HepG2 (cell line): ENCODE results near the gene DPY30. TPM values are rescaled to one million over a fixed set of nuclear protein-coding genes. Genes with fewer than 3 reads are reported as not detected.
A peak's percentile ranks its signal among the peaks of the same experiment; 100 is the strongest.

ENCODE experiments used
- ARNT ChIP-seq: fragments of 450-650 bp; IDR thresholded peaks from 2 replicates; pipeline ENCODE4 v1.6.1; 2017
- FOSL2 ChIP-seq: sonication (generic); formaldehyde crosslinking; IDR thresholded peaks from 2 replicates; pipeline ENCODE4 v1.4.0; 2020; ENCODE audit warnings: missing genetic modification reagents
- FOXK1 ChIP-seq: sonication (generic); formaldehyde crosslinking; IDR thresholded peaks from 2 replicates; pipeline ENCODE4 v1.4.0; 2020; ENCODE audit warnings: low read depth, missing genetic modification reagents, borderline replicate concordance
- HMGXB3 ChIP-seq: sonication (generic); formaldehyde crosslinking; IDR thresholded peaks from 2 replicates; pipeline ENCODE4 v1.4.0; 2020; ENCODE audit warnings: missing genetic modification reagents, borderline replicate concordance
- ISL2 ChIP-seq: sonication (generic); formaldehyde crosslinking; IDR thresholded peaks from 2 replicates; pipeline ENCODE4 v1.5.0; 2020; ENCODE audit warnings: missing genetic modification reagents
- PBX3 ChIP-seq: sonication (generic); formaldehyde crosslinking; IDR thresholded peaks from 2 replicates; pipeline ENCODE4 v1.8.1; 2023; ENCODE audit warnings: missing genetic modification reagents, inconsistent platforms, borderline replicate concordance
- POGK ChIP-seq: sonication (generic); formaldehyde crosslinking; conservative IDR thresholded peaks from 2 replicates; pipeline ENCODE4 v1.8.0; 2022; ENCODE audit warnings: mild to moderate bottlenecking, moderate library complexity, missing genetic modification reagents
- REPIN1 ChIP-seq: sonication (generic); formaldehyde crosslinking; IDR thresholded peaks from 2 replicates; pipeline ENCODE4 v1.8.0; 2022; ENCODE audit warnings: missing genetic modification reagents, low read depth, mild to moderate bottlenecking, borderline replicate concordance
- SIN3A ChIP-seq: IDR thresholded peaks from 2 replicates; pipeline ENCODE4 v1.6.1; 2011; ENCODE audit warnings: low read depth, mild to moderate bottlenecking, control low read depth, low read length, borderline replicate concordance
- SNAI1 ChIP-seq: sonication (generic); formaldehyde crosslinking; IDR thresholded peaks from 2 replicates; pipeline ENCODE4 v1.5.0; 2020; ENCODE audit warnings: mild to moderate bottlenecking, missing genetic modification reagents, borderline replicate concordance
- ZFP36L1 ChIP-seq: sonication (generic); formaldehyde crosslinking; IDR thresholded peaks from 2 replicates; pipeline ENCODE4 v1.8.0; 2022; ENCODE audit warnings: mild to moderate bottlenecking, missing genetic modification reagents, moderate library complexity
- ZFP36L2 ChIP-seq: sonication (generic); formaldehyde crosslinking; IDR thresholded peaks from 2 replicates; pipeline ENCODE4 v1.4.0; 2020; ENCODE audit warnings: missing genetic modification reagents
- ZNF205 ChIP-seq: IDR thresholded peaks from 2 replicates; pipeline ENCODE4 v1.6.1; 2018; ENCODE audit warnings: missing biosample characterization, missing genetic modification reagents
- ZNF280B ChIP-seq: sonication (generic); formaldehyde crosslinking; IDR thresholded peaks from 2 replicates; pipeline ENCODE4 v1.5.0; 2020; ENCODE audit warnings: missing genetic modification reagents, mild to moderate bottlenecking, borderline replicate concordance
- ZNF552 ChIP-seq: sonication (generic); formaldehyde crosslinking; IDR thresholded peaks from 2 replicates; pipeline ENCODE4 v1.9.0; 2022; ENCODE audit warnings: missing genetic modification reagents, mild to moderate bottlenecking, borderline replicate concordance
- ZNF569 ChIP-seq: sonication (generic); formaldehyde crosslinking; IDR thresholded peaks from 2 replicates; pipeline ENCODE4 v1.5.0; 2020; ENCODE audit warnings: mild to moderate bottlenecking, missing genetic modification reagents, moderate library complexity, borderline replicate concordance
- ZSCAN5A ChIP-seq: sonication (generic); formaldehyde crosslinking; IDR thresholded peaks from 2 replicates; pipeline ENCODE4 v1.8.0; 2022; ENCODE audit warnings: mild to moderate bottlenecking, missing genetic modification reagents, borderline replicate concordance
- polyA plus RNA-seq, 8 experiments: library from polyadenylated mRNA; depleted of rRNA in 3 of 8; stranded (reverse) in 7 of 8; unstranded in 1 of 8; fragments of >200 nt; fragmentation: Illumina TruSeq in 4 of 8; extraction: Trizol in 4 of 8; gene quantifications; 2 replicates each; pipeline versions ENCODE4 v1.2.1 to v1.2.3, GENCODE V29; 2011 to 2016; ENCODE audit warnings: low read depth in 4 of 8, missing spikeins in 1 of 8, mixed read lengths in 1 of 8; ENCODE audit not compliant: insufficient read depth in 1 of 8
- total RNA-seq, 5 experiments: library from RNA; depleted of rRNA; stranded (reverse); fragments of >200 nt; fragmentation: Illumina TruSeq; extraction: Trizol; gene quantifications; 2 replicates each; pipeline ENCODE4 v1.2.3, GENCODE V29; 2016; ENCODE audit warnings: low read depth in 1 of 5

The DPY30 gene
- total and polyA plus RNA-seq, 2 of the 13 experiments (the other 11 are each of a cell fraction or from before 2014, with no cell fraction given), result 98.1 to 118 TPM

- TF ChIP-seq FOXK1, result peak; percentile 81; the same call in 1 of the 2 replicates
- peak; percentile 60 for TF ChIP-seq ISL2 (CRISPR knock-in tag)
- no peak for TF ChIP-seq ZNF552
- no peak for TF ChIP-seq ZSCAN5A
- no peak for TF ChIP-seq ARNT
- TF ChIP-seq REPIN1 (CRISPR knock-in tag), result peak; percentile 91
- 0 out of 2 replicates have a peak, but pooled peaks have one; percentile 59 for TF ChIP-seq PBX3 (CRISPR knock-in tag)
- peak; percentile 95; the same call in 1 of the 2 replicates for TF ChIP-seq ZNF205 (CRISPR knock-in tag)
- peak; percentile 50; the same call in 1 of the 2 replicates for TF ChIP-seq FOSL2 (CRISPR knock-in tag)
- TF ChIP-seq SIN3A, result peak; percentile 90
- TF ChIP-seq ZFP36L2 (CRISPR knock-in tag), result peak; percentile 73; the same call in 1 of the 2 replicates
- no peak; the same call in 1 of the 2 replicates for TF ChIP-seq ZFP36L1 (CRISPR knock-in tag)
- no peak for TF ChIP-seq SNAI1 (CRISPR knock-in tag)
- peak; percentile 48; the same call in 1 of the 2 replicates for TF ChIP-seq HMGXB3 (CRISPR knock-in tag)
- TF ChIP-seq POGK, result peak; percentile 92; the same call in 1 of the 2 replicates
- no peak for TF ChIP-seq ZNF569 (CRISPR knock-in tag)
- peak; percentile 89; the same call in 1 of the 2 replicates for TF ChIP-seq ZNF280B (CRISPR knock-in tag)
These were observed at the start of gene DPY30 (continued) for GRCh38 chr2:32039447-32040219.
